HL-60 (cell line): ENCODE results near the gene C1orf146.

ENCODE experiments used
- CTCF ChIP-seq: IDR thresholded peaks from one replicate; pipeline ENCODE4 v1.5.1; 2011; ENCODE audit warnings: low read length, control low read depth, inconsistent platforms; ENCODE audit not compliant: insufficient read depth
- GABPA ChIP-seq: IDR thresholded peaks from 2 replicates; pipeline ENCODE4 v1.6.1; 2012; ENCODE audit warnings: low read depth
- REST ChIP-seq: IDR thresholded peaks from 2 replicates; pipeline ENCODE4 v1.6.1; 2012; ENCODE audit warnings: low read depth; ENCODE audit not compliant: insufficient replicate concordance

GRCh38 chr1:92274939-92275338 lies 57.2 kb downstream of the C1orf146 start:
- TF ChIP-seq CTCF, result no peak
- no peak for TF ChIP-seq GABPA
- no peak for TF ChIP-seq REST
